GM18517 (cell line): Measurements from ENCODE around the gene SCG5.

ENCODE experiments used
- ATAC-seq: cut with Tn5 transposase; IDR thresholded peaks from one replicate; pipeline ENCODE4 v1.9.1; 2021; ENCODE audit warnings: mild to moderate bottlenecking, moderate library complexity; ENCODE audit not compliant: unreplicated experiment

The SCG5 gene

DNA sequence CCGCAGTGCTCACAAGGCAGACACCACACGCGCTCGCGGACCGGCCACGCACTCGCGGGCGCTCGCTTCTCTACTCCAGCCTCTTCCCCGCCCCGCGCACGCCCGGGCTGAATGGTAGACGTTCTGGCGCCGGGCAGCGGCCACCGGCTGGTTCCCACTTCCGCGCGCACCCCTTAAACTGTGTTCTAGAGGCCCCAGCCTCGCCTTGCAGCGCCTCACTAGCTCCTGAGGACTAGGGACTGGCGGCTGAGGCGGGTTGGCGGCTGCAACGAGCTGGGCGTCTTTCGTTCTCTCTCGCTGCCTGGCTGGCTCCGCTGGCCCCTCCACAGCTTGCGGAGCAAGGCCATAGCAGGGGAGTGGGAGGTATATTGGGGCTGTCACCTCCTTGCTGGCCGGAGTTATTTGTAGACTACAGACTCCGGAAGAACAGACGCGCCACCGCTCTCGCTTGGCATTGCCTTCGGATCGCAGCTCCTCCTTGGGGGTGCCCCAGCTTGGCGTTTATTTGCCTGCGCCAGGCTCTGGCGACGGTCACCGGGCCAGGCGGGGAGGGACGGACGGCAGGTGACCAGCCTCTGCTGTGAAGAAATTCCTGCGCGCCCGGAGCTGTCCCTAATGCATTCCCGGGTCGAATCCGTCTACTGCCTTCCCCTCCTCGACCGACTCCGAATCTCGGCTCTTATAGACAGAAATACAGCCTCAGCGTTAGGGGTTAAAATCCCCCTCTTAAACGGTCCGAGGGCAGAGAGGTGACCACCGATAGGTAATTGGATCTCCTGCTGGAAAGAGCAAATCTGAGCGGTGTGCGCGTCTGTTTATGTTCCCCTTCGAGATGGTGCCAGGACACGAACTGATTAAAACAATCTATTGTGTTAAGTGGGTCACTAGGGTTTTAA lies 77.6 kb downstream of the SCG5 start:
- ATAC-seq: no peak

GRCh38 chr15:32721596-32721995 lies 80.1 kb downstream of the SCG5 start:
- no peak for ATAC-seq

- ATAC-seq: no peak
These were observed 80.6 kb downstream of the SCG5 start for GRCh38 chr15:32722136-32722535.

GRCh38 chr15:32723171-32723948 lies 81.8 kb downstream of the SCG5 start:
- peak; percentile 97 for ATAC-seq

- no peak for ATAC-seq
These were observed 88.3 kb downstream of the SCG5 start for GRCh38 chr15:32729700-32730395.

DNA sequence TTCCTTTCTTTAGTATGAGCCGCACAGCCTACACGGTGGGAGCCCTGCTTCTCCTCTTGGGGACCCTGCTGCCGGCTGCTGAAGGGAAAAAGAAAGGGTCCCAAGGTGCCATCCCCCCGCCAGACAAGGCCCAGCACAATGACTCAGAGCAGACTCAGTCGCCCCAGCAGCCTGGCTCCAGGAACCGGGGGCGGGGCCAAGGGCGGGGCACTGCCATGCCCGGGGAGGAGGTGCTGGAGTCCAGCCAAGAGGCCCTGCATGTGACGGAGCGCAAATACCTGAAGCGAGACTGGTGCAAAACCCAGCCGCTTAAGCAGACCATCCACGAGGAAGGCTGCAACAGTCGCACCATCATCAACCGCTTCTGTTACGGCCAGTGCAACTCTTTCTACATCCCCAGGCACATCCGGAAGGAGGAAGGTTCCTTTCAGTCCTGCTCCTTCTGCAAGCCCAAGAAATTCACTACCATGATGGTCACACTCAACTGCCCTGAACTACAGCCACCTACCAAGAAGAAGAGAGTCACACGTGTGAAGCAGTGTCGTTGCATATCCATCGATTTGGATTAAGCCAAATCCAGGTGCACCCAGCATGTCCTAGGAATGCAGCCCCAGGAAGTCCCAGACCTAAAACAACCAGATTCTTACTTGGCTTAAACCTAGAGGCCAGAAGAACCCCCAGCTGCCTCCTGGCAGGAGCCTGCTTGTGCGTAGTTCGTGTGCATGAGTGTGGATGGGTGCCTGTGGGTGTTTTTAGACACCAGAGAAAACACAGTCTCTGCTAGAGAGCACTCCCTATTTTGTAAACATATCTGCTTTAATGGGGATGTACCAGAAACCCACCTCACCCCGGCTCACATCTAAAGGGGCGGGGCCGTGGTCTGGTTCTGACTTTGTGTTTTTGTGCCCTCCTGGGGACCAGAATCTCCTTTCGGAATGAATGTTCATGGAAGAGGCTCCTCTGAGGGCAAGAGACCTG lies 89.5 kb downstream of the SCG5 start:
- ATAC-seq: no peak

- ATAC-seq: no peak
These were observed 91.2 kb downstream of the SCG5 start for GRCh38 chr15:32732574-32733157.

GRCh38 chr15:32733281-32733680 lies 91.8 kb downstream of the SCG5 start:
- no peak for ATAC-seq

DNA sequence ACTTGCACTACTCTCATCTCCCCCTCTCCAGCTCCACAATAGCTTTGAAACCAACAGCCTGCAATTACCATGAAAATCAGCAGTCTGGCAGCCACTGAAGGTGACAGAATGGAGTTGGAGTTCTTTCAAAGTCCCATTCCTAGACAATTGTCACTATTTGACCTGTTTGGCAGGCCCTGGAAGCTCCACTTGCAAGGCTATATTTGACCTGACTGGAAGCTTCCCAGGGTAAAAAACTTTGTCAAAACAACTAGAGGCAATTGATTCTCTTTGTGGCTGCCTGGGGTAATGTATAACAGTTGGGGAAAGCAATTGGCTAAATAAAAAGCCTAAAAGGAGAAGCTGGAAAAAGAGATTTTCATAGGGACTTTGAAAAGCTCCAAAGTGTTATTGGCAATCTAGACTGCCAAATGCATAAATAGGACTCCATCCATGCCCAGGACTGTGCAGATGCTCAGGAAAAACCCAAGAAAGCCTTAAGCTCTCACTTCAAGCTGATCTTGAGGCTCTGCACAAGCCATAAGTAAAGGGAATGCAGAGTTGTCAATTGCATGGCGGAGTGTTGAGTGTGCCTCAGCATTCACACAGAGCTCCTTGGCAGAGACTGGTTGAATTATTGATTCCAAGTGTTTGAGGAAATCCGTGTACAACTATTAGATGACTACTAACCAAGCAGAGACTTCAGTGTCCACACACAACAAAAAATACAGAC lies 94.6 kb downstream of the SCG5 start:
- ATAC-seq: no peak

DNA sequence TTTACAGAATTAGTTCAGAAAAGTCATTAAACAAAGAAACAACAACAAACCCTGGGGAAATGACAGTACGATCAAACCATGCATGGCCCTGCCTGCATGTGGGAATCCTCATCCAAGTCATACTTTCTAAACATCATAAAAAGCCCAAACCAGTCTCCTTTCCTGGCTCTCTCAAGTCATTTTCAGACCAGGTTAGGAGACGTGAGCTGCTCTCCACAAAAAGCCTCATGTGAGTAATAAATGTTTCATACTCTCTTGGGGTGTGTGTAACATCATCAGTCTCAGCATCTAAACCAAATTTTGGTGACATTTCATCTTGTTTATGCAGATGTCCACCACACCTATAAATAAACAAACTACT lies 95.2 kb downstream of the SCG5 start:
- ATAC-seq: no peak

GRCh38 chr15:32737304-32737703 lies 95.8 kb downstream of the SCG5 start:
- ATAC-seq: no peak

- ATAC-seq: no peak
These were observed 97.2 kb downstream of the SCG5 start for GRCh38 chr15:32738666-32739065.

- no peak for ATAC-seq
These were observed 98.1 kb downstream of the SCG5 start for GRCh38 chr15:32739522-32740063.

GRCh38 chr15:32743411-32744140 lies 102.1 kb downstream of the SCG5 start:
- ATAC-seq: no peak

DNA sequence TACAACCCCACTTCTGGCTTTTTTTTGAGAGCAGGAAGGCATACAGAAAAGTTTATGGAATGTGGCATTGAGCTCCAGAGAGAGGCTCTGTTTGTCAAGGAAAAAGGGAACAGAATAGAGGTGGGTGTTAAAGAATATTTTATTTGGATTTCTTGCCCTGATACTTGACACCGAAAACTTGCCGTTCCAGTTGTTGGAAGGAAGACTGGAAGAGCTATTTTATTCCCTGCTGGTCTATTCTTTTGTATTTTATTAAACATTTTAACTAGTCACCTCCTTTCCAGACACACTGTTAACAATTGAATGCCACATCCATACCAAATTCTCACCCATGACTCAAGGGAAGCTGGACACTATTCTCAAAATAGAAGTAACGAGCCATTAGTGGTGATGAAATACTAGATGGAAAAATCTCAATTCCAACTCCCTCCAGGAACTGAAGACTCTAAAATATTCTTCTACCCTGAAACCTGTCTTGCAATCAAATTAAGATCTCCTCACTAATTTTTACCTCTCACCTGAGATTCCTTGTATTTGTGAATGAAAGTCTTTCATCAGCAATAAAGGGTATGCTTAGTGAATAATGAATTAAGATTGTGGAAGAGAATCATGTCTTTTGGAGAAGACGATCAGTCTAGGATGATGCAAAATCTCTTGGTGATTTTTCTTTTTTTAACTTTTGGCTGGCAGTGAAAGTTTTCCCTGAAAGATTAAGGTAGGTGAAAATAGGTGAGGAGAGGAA lies 104.8 kb downstream of the SCG5 start:
- ATAC-seq: no peak
